IPS-15b (cell line): ENCODE results near the gene CDH18.

Source experiments
- H3K27me3 ChIP-seq: one replicate; pipeline ENCODE4 v1.6.1; 2013; ENCODE audit warnings: low read length; ENCODE audit not compliant: control insufficient read depth, insufficient read depth
- H3K36me3 ChIP-seq: one replicate; pipeline ENCODE4 v1.6.1; 2013; ENCODE audit warnings: low read length; ENCODE audit not compliant: control insufficient read depth, insufficient read depth
- H3K4me1 ChIP-seq: one replicate; pipeline ENCODE4 v1.6.1; 2013; ENCODE audit warnings: mild to moderate bottlenecking, low read length; ENCODE audit not compliant: control insufficient read depth, insufficient read depth
- H3K4me3 ChIP-seq: one replicate; pipeline ENCODE4 v1.5.1; 2013; ENCODE audit warnings: low read depth, low read length
- H3K9ac ChIP-seq: one replicate; pipeline ENCODE4 v1.6.1; 2013; ENCODE audit warnings: low read depth, mild to moderate bottlenecking, low read length
- H3K9me3 ChIP-seq: one replicate; pipeline ENCODE4 v1.6.1; 2013; ENCODE audit warnings: mild to moderate bottlenecking, low read length; ENCODE audit not compliant: control insufficient read depth, insufficient read depth

Gene CDH18

DNA sequence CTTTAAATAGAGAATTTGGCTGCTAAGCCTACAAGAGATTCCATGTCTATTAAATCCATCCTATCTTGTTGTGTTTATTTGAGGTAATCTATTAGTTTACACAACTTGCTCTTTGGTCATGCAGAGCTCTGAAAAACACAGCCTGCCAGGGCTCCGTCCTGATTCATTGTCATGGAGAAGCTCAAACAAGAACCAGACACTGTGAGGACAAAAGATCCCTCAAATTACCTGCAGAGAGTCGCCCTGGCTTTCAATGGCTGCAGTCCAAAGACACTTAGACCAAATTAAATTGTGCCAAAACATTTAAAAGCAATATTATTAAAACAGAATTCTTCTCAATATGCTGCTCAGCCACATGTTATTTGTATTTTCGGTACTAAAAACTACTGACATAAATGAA is 60.1 kb downstream of the CDH18 start:
- Histone ChIP-seq H3K36me3 (no peaks in the 10 kb centered on the region), H3K9me3 (no peaks in the 10 kb centered on the region), H3K27me3 (no peaks in the 10 kb centered on the region), H3K9ac (no peak overlapping the region), H3K4me1 (peaks cover 23% of the 10 kb centered on the region), H3K4me3 (no peak overlapping the region)

DNA sequence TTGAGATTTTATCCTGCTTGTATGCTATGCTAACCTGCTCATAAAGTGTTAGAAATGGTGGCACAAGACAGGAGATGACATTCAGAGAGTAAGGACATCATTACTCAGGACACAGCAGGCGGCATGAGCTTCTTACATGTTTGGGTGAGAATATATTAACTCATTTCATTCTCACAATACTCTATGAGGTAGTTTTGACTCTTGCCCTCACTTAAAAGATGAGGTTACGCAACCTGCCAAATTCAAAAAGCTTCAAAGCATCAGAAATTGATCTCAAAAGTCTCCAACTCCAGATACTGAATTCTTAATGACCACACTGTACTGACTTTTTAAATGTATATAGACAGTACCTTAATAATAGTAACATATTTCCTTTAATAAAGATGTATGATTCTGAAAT is 60.8 kb downstream of the CDH18 start:
- no peak overlapping the region for H3K4me3 ChIP-seq
- H3K9ac ChIP-seq = no peak overlapping the region
- no peaks in the 10 kb centered on the region for H3K9me3 ChIP-seq
- H3K36me3 ChIP-seq = no peaks in the 10 kb centered on the region
- H3K4me1 ChIP-seq = peaks cover 23% of the 10 kb centered on the region
- H3K27me3 ChIP-seq = no peaks in the 10 kb centered on the region

GRCh38 chr5:19923742-19924141 is 64.3 kb downstream of the CDH18 start:
- Histone ChIP-seq H3K4me1 (peaks cover 7% of the 10 kb centered on the region), H3K9me3 (no peaks in the 10 kb centered on the region), H3K9ac (no peak overlapping the region), H3K4me3 (no peak overlapping the region), H3K27me3 (no peaks in the 10 kb centered on the region), H3K36me3 (no peaks in the 10 kb centered on the region)

- H3K4me1 ChIP-seq = no peaks in the 10 kb centered on the region
- H3K4me3 ChIP-seq = no peak overlapping the region
- H3K36me3 ChIP-seq = no peaks in the 10 kb centered on the region
- no peaks in the 10 kb centered on the region for H3K27me3 ChIP-seq
- no peaks in the 10 kb centered on the region for H3K9me3 ChIP-seq
- no peak overlapping the region for H3K9ac ChIP-seq
Observed at GRCh38 chr5:19920761-19921160, 67.2 kb downstream of the CDH18 start.

DNA sequence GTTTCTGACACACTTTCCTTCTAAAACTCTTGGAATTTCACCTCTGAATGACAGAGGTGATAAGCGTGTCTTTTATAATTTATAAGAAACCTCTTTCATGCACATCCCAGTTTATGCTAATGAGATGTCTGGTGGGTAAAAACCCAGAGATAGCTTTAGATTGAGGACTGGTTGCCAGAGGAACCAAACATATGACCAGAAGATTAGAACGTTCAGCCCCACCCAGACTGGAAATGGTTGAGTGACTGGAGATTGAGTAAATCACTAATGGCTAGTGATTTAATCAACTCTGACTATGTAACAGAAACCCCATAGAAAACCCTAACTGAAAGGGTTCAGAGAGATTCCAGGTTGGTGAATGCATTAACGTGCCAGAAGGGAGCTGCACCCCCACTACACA is 69.2 kb downstream of the CDH18 start:
- no peaks in the 10 kb centered on the region for H3K9me3 ChIP-seq
- H3K27me3 ChIP-seq = no peaks in the 10 kb centered on the region
- H3K36me3 ChIP-seq = no peaks in the 10 kb centered on the region
- H3K4me3 ChIP-seq = no peak overlapping the region
- no peak overlapping the region for H3K9ac ChIP-seq
- peaks cover 5% of the 10 kb centered on the region for H3K4me1 ChIP-seq

DNA sequence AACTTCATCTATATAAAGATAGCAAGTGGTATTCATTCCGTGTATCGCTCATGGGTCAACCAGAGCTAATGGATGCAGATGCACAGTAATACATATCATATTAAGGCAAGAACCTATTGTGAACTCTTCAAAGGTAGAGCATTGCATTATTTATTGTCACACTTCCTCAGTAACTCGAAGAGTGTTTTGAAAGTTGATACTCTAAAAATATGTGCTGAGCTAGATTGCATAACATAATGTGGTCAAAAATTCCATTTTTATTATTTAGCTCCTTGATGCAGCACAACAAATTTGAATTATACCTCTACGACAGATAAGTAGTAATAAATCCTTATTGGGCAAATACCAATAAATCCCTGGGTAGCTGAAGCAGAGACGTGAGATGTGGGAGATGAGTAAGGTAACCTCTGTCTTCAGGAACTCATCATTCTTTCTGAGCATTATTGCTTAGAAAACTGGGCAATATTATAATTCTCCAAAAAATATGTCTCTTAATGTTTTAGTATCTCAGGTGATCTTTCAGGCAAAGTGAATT is 70.3 kb downstream of the CDH18 start:
- Histone ChIP-seq H3K27me3 (no peaks in the 10 kb centered on the region), H3K9me3 (no peaks in the 10 kb centered on the region), H3K36me3 (no peaks in the 10 kb centered on the region), H3K4me1 (peaks cover 6% of the 10 kb centered on the region), H3K4me3 (no peak overlapping the region), H3K9ac (no peak overlapping the region)

GRCh38 chr5:19910136-19910535 is 77.9 kb downstream of the CDH18 start:
- peaks cover 11% of the 10 kb centered on the region for H3K4me1 ChIP-seq
- H3K9me3 ChIP-seq = no peaks in the 10 kb centered on the region
- no peak overlapping the region for H3K4me3 ChIP-seq
- no peak overlapping the region for H3K9ac ChIP-seq
- no peaks in the 10 kb centered on the region for H3K36me3 ChIP-seq
- H3K27me3 ChIP-seq = no peaks in the 10 kb centered on the region

DNA sequence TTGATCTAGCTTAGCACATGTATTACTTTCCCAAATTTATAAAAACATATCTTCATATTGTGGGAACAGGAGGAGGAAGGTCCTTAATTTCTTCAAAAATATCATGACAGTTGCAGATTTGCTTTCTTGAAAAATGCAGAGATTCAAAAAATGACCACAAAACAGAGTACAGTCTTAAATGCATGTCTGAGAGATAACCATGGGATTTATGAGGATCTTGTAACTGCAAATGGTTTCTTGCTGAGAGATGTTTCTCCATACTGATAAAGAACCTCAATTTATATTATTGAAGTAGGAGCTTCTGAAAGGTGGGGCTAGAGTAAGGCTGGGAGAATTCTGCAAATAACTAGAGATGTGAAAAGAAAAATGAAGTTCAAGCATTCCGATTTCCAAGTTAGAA is 83.2 kb downstream of the CDH18 start:
- Histone ChIP-seq H3K9me3 (no peaks in the 10 kb centered on the region), H3K4me3 (no peak overlapping the region), H3K36me3 (no peaks in the 10 kb centered on the region), H3K4me1 (peaks cover 2% of the 10 kb centered on the region), H3K9ac (no peak overlapping the region), H3K27me3 (no peaks in the 10 kb centered on the region)

DNA sequence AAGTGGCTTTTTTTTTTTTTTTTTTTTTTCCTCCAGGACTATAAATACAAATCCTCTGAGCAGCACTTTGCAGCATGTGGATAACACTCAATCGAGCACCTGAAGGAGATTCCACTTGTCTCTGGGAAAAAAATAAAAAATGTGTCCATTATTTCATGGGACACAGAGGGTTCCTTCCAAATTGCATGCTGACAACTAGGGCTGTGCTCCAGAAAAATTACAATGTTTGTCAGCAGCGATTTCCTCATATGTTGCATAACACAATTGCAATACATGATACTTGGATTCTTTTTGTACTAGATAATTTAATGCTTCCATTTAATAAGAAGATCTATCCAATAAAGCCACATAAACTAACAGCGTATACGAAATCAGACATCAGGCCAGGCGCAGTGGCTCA is 84.4 kb downstream of the CDH18 start:
- Histone ChIP-seq H3K36me3 (no peaks in the 10 kb centered on the region), H3K4me1 (peaks cover 2% of the 10 kb centered on the region), H3K9ac (no peak overlapping the region), H3K4me3 (no peak overlapping the region), H3K27me3 (no peaks in the 10 kb centered on the region), H3K9me3 (no peaks in the 10 kb centered on the region)

GRCh38 chr5:19902316-19902934 is 85.6 kb downstream of the CDH18 start:
- Histone ChIP-seq H3K9me3 (no peaks in the 10 kb centered on the region), H3K9ac (no peak overlapping the region), H3K27me3 (no peaks in the 10 kb centered on the region), H3K4me1 (peaks cover 2% of the 10 kb centered on the region), H3K4me3 (no peak overlapping the region), H3K36me3 (no peaks in the 10 kb centered on the region)

DNA sequence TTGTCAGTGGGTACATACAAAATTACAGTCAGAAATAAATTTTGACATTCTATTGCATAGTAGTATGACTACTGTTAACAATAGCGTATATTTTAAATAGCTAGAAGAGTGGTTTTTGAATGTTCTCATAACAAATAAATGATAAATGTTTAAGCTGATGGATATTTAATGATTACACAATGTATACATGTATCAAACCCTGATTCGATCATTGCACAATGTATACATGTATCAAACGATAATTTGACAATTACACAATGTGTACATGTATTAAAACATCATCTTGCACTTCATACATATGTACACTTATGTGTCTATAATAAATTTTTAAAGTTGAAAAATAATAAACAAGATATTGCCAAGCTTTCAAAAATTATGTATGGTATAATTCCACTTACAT is 87.7 kb downstream of the CDH18 start:
- Histone ChIP-seq H3K9ac (no peak overlapping the region), H3K36me3 (no peaks in the 10 kb centered on the region), H3K9me3 (no peaks in the 10 kb centered on the region), H3K27me3 (no peaks in the 10 kb centered on the region), H3K4me1 (peaks cover 2% of the 10 kb centered on the region), H3K4me3 (no peak overlapping the region)

GRCh38 chr5:19891658-19892057 is 96.3 kb downstream of the CDH18 start:
- H3K27me3 ChIP-seq = no peaks in the 10 kb centered on the region
- H3K36me3 ChIP-seq = no peaks in the 10 kb centered on the region
- no peak overlapping the region for H3K4me3 ChIP-seq

More at GRCh38 chr5:19891658-19892057, 96.3 kb downstream of the CDH18 start:
- no peak overlapping the region for H3K9ac ChIP-seq
- no peaks in the 10 kb centered on the region for H3K9me3 ChIP-seq
- H3K4me1 ChIP-seq = peaks cover 3% of the 10 kb centered on the region
